Measurements from ENCODE around the gene FAM3D.

FAM3D gene

GRCh38 chr3:58626841-58627569 is 39.6 kb downstream of the FAM3D start:
- no peak for DNase-seq (ENCODE audit: low spot score)

GRCh38 chr3:58625196-58625824 is 41.3 kb downstream of the FAM3D start:
- DNase-seq (ENCODE audit: low spot score), result peak; percentile 53

- DNase-seq (ENCODE audit: low spot score), result no peak
Observed at GRCh38 chr3:58624550-58624949, 42.0 kb downstream of the FAM3D start.

GRCh38 chr3:58623961-58624360 is 42.6 kb downstream of the FAM3D start:
- DNase-seq (ENCODE audit: low spot score), result no peak

GRCh38 chr3:58623478-58623877 is 43.1 kb downstream of the FAM3D start:
- no peak for DNase-seq (ENCODE audit: low spot score)

GRCh38 chr3:58622892-58623291 is 43.7 kb downstream of the FAM3D start:
- no peak for DNase-seq (ENCODE audit: low spot score)

GRCh38 chr3:58622436-58622835 is 44.1 kb downstream of the FAM3D start:
- no peak for DNase-seq (ENCODE audit: low spot score)

- DNase-seq (ENCODE audit: low spot score), result no peak
Observed at GRCh38 chr3:58621086-58621830, 45.3 kb downstream of the FAM3D start.

- DNase-seq (ENCODE audit: low spot score), result no peak
Observed at GRCh38 chr3:58620421-58620820, 46.2 kb downstream of the FAM3D start.

- no peak for DNase-seq (ENCODE audit: low spot score)
Observed at GRCh38 chr3:58617338-58617761, 49.2 kb downstream of the FAM3D start.

- no peak for DNase-seq (ENCODE audit: low spot score)
Observed at GRCh38 chr3:58613236-58614132, 53.1 kb downstream of the FAM3D start.

GRCh38 chr3:58612830-58613229 is 53.7 kb downstream of the FAM3D start:
- no peak for DNase-seq (ENCODE audit: low spot score)

GRCh38 chr3:58609990-58610389 is 56.6 kb downstream of the FAM3D start:
- DNase-seq (ENCODE audit: low spot score), result no peak

- no peak for DNase-seq (ENCODE audit: low spot score)
Observed at GRCh38 chr3:58608648-58609047, 57.9 kb downstream of the FAM3D start.

- no peak for DNase-seq (ENCODE audit: low spot score)
Observed at GRCh38 chr3:58607816-58608215, 58.8 kb downstream of the FAM3D start.

- DNase-seq (ENCODE audit: low spot score), result no peak
Observed at GRCh38 chr3:58606693-58607092, 59.9 kb downstream of the FAM3D start.

- no peak for DNase-seq (ENCODE audit: low spot score)
Observed at GRCh38 chr3:58604031-58604430, 62.5 kb downstream of the FAM3D start.

- DNase-seq (ENCODE audit: low spot score), result no peak
Observed at GRCh38 chr3:58603606-58604005, 63.0 kb downstream of the FAM3D start.

GRCh38 chr3:58597770-58598310 is 68.7 kb downstream of the FAM3D start:
- DNase-seq (ENCODE audit: low spot score), result no peak

- no peak for DNase-seq (ENCODE audit: low spot score)
Observed at GRCh38 chr3:58596834-58597518, 69.6 kb downstream of the FAM3D start.

- no peak for DNase-seq (ENCODE audit: low spot score)
Observed at GRCh38 chr3:58594117-58594516, 72.5 kb downstream of the FAM3D start.
